ENCODE measurements around the gene ABHD4. TPM values are rescaled to one million over a fixed set of nuclear protein-coding genes. Genes with fewer than 3 reads are reported as not detected.
"Not testable (repeated sequence)": the region's sequence is repeated elsewhere in the genome, so short reads cannot be mapped to it uniquely, and the experiment has no call there.

Gene ABHD4
- polyA plus RNA-seq, 1 donor: 19.9 TPM

- DNase-seq: peak; percentile 99
These were observed 8.8 kb upstream of the ABHD4 start, which contains the start of gene DAD1 for GRCh38 chr14:22589096-22589839. Gene DAD1, minus strand, starts transcription at chr14:22589224. Its CDS starts 67 bp downstream, at chr14:22589157.

- no peak for DNase-seq
These were observed 4.9 kb upstream of the ABHD4 start for GRCh38 chr14:22593189-22593588.

- DNase-seq: no peak
These were observed 4.5 kb upstream of the ABHD4 start for GRCh38 chr14:22593601-22594000.

GRCh38 chr14:22594156-22594716 lies 3.9 kb upstream of the ABHD4 start:
- DNase-seq: no peak

GRCh38 chr14:22596354-22596879 lies 1.7 kb upstream of the ABHD4 start:
- no peak for DNase-seq

DNA sequence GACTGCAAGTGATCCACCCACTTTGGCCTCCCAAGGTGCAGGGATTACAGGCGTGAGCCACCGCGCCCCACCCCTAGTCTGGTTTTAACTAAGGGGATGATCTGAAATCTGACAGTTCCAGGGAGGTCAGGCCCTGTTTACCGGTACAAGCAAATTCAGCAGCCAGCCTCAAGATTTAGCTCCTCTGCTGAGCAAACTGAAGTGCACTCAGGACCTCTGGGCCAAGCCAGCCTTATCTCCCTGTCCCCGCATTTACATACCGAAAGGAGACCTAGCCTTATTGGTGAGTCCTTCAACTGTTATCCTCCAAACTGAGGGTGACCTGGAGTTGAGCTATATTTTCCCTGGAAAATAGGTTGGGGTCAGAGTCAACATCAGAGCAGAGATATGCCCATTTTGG lies 835 bp upstream of the ABHD4 start:
- DNase-seq: no peak

DNA sequence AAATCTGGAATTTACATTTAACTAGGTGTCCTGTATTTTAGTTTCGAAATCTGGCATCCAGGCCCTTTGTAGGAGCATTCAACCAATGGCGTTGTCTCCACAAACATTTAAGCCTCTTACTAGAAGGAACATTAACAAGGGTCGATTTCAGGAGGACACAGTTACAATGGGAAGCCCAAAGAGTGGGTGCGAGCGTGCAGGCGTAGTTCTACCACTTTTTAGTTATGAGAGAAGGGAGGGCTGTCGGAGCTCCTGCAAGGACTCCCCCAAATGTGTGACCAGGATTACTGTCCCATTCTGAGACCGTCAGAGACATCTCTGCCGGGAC lies 365 bp upstream of the ABHD4 start:
- no peak for DNase-seq

DNA sequence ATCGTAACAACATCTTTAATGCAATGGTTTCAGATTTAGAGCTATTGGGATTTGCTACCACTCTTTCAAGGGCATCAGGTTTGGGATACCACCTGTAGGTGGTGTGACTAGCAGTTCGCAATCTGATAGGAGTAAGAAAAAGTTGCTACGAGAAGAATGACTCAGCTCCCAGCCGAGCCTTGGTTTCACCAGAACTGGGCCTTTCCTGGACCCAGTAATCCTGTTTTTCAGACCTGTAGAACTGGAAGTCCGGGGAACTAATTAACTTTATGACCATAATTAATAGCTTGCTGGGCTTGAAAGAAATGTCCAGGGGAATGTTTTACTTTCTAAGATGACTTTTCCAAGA lies 770 bp downstream of the ABHD4 start:
- no peak for DNase-seq

GRCh38 chr14:22599349-22599748 lies 1.2 kb downstream of the ABHD4 start:
- no peak for DNase-seq

DNA sequence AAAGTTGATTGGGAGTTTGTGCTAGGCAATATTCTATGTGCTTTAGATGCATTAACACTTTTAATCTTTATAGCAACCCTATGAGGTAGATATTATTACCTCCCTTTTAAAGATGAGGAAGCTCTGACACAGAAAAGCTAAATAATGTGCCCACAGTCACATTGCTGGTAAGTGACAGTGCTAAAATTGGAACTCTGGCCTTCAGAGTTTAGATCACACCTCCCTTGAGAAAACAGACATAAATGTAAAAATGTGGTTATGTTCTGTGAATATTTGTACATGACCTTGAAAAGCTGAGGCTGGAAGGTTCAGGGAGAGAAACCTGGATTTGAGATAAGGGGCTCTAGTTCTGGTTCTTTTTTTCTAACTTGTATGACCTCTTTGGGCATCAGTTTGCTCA lies 1.9 kb downstream of the ABHD4 start:
- no peak for DNase-seq

GRCh38 chr14:22601456-22601855 lies 3.4 kb downstream of the ABHD4 start:
- DNase-seq: no peak

DNA sequence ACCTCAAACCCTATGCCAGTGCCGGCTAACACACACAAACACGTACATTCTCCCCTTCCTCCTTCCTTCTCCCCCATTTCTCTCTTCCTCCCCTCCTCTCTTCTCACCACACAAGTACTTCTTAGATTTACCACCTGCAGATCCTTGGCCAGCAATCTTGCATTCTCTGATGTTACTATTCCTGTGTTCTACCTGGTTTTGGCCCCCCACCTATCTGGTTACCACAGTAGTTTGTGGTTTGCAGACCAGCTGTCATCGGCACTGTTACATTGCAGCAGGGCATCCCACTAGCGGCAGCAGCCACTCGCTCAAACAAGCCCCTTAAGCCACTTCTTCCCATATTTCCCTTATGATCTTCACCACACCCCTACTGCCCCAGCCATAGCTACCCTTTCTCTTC lies 3.9 kb downstream of the ABHD4 start:
- DNase-seq: no peak

DNA sequence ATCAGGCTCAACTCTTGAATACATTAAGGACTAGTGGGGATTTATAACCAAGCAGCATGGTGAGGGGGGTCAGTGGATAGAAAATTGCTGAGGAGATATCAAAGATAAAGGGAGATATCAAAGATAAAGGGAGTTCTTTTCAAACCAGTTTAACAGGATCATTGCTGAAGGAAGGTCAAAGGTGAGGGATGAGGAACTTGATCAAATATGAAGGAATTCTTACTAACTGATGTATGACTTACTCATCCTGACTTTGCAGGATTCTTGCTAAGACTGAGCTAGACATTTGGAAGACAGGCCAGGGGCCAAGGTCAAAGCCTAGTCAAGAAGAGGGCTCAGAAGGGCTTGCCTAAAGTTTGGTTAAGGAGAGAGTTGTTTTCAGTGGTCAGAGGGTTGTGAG lies 4.8 kb downstream of the ABHD4 start:
- no peak for DNase-seq

DNA sequence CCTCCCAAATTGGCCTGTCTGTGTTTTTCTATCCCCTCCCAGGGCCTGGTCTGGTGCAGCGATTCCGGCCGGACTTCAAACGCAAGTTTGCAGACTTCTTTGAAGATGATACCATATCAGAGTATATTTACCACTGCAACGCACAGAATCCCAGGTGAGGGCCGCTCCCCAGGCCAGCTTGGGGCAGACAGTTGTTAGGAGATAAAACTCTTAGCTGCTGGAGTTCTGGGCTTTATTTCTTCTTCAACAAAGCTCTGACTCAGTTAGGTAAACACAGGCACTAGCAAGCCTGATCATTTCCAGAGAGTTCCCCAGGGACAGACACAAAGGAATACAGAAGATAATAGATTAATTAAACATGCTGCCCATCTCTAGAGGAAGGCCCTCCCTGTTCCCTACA lies 8.3 kb downstream of the ABHD4 start:
- DNase-seq: no peak

DNA sequence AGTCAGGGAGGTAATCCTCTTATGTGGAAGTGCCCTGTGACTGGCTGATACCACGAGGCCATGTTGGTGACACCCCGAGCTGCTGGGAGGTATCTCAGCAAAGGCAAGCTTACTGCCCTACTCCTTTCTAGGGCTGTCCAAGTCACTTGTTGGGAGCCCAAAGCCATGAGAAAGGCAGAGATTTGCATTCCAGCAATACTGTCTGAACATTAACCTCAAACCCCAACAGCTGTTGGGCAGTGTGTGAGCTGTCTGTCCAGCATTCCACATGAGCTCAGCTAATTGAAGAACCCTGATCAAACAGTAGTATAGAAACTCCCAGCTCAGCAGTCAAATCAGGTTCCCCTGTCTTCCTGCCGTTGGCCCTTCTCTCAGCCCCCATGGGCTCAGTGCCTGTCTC lies 9.2 kb downstream of the ABHD4 start:
- DNase-seq: no peak

- DNase-seq: no peak
These were observed 12.8 kb downstream of the ABHD4 start for GRCh38 chr14:22610931-22611330.

DNA sequence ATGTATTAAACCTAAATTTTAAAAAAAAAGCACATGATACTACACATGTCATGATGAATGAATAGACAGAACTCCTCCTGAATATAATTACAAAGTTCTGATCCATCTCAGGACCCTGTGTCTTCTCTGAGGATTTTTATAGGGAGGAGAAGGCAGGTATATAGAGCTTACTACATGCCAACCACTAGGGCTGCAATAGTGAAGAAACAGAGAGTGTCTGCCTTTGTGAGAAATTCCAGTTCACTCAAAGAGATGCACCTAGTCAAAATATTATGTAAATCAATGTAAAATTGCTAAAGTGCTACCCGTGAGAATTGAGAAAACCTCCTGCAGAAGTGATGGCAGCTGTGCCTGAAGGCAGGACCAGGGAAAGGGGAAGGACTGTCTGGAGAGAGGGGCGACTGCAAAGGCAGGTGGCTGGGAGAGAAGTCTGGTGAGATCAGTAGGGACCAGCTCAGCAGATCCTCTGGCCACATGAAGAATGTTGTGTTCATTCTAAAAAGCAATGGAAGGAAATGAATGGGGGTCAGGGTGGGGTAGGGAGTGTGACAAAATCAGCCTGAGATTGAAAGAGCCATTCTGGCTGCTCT lies 15.1 kb downstream of the ABHD4 start:
- DNase-seq: no peak

GRCh38 chr14:22613736-22614239 lies 15.7 kb downstream of the ABHD4 start:
- no peak for DNase-seq

- DNase-seq: peak; percentile 10
These were observed 16.2 kb downstream of the ABHD4 start for GRCh38 chr14:22614240-22614799.

- DNase-seq: not testable (repeated sequence)
These were observed 17.7 kb downstream of the ABHD4 start for GRCh38 chr14:22615765-22616164.

DNA sequence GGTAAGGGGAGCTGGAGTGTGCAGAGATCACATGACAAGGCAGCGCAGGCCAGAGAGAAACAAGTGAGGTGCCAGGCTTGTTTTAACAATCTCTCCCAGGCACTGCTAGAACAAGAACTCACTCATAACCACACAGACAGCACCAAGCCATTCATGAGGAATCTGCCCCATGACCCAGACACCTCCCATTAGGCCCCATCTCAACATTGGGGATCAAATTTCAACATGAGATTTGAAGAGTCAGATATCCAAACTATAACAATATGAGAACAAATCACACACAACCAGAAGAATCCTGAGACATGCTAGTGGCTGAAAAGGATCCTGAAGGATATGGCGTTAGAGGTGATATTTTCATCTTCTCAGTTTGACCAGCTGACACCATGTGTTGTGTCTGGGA lies 24.2 kb downstream of the ABHD4 start:
- DNase-seq: no peak

GRCh38 chr14:22623047-22623446 lies 24.9 kb downstream of the ABHD4 start:
- no peak for DNase-seq

GRCh38 chr14:22626590-22626989 lies 28.5 kb downstream of the ABHD4 start:
- DNase-seq: no peak
